K562 (cell line): Measurements from ENCODE around the gene COL1A1. TPM values are rescaled to one million over a fixed set of nuclear protein-coding genes. Genes with fewer than 3 reads are reported as not detected.

Source experiments
- ATAC-seq: fragments of 200-7000 bp; cut with Tn5 transposase; 3 replicates; pipeline ENCODE4 v1.9.1; 2020; ENCODE audit warnings: moderate library complexity
- Bru-seq: library from RNA; stranded (reverse); fragments of 400-500 nt; gene quantifications from one replicate; lab custom pipeline; 2021; lab: Mats Ljungman, UMichigan
- BruChase-seq, 2 experiments: library from RNA; stranded (reverse); fragments of 400-500 nt; gene quantifications; one replicate each; lab custom pipeline; 2021; lab: Mats Ljungman, UMichigan
- BruUV-seq: library from RNA; stranded (reverse); fragments of 400-500 nt; replicated peaks from 2 replicates; lab custom pipeline; 2021; lab: Mats Ljungman, UMichigan
- CTCF ChIA-PET: fragments of 300-600 bp; formaldehyde crosslinking; extraction: SDS; loops from one replicate; lab custom pipeline; 2021; ENCODE audit warnings: low intra/inter-chr PET ratio; lab: Yijun Ruan, JAX
- POLR2A ChIA-PET: fragments of 300-600, 350-650 bp; sonication (Branson Sonifier 250); formaldehyde crosslinking; extraction: SDS; loops from one replicate; lab custom pipeline; 2021; ENCODE audit warnings: antibody characterized with exemption, inconsistent platforms; lab: Yijun Ruan, JAX
- DNase-seq, 4 experiments: peaks; one replicate each; pipeline versions ENCODE4 v3.0.0 to v3.0.0-alpha.2; 2011 to 2018; ENCODE audit warnings: low spot score in 3 of 4, mixed read lengths in 3 of 4; ENCODE audit errors: extremely low read depth in 1 of 4
- FAIRE-seq: peaks from 2 replicates; lab custom pipeline; 2011; peaks lifted over from hg19 to GRCh38; lab: Jason Lieb, UNC
- H2AFZ ChIP-seq: 2 replicates; pipeline ENCODE4 v1.6.0; 2011; ENCODE audit warnings: low read depth, low read length, control low read depth, inconsistent platforms
- H3K27ac ChIP-seq: fragments of 200-600 bp; 3 replicates; pipeline ENCODE4 v1.8.0; 2011; ENCODE audit warnings: low read depth, mild to moderate bottlenecking, control low read depth, inconsistent platforms, low read length, moderate library complexity, mixed read lengths; ENCODE audit errors: extremely low read depth
- H3K27me3 ChIP-seq, 2 experiments: fragments of 300-600 bp in 1 of 2; 2 replicates in 1 of 2; 3 replicates in 1 of 2; pipeline versions ENCODE4 v1.6.0 to v1.8.0; 2011; ENCODE audit warnings: inconsistent platforms in 2 of 2, low read length in 2 of 2, mild to moderate bottlenecking in 1 of 2, mixed read lengths in 1 of 2, moderate library complexity in 1 of 2; ENCODE audit not compliant: control insufficient read depth in 2 of 2, insufficient read depth in 2 of 2
- H3K36me3 ChIP-seq: fragments of 300-600 bp; 3 replicates; pipeline ENCODE4 v1.8.0; 2011; ENCODE audit warnings: mild to moderate bottlenecking, low read length, inconsistent platforms; ENCODE audit not compliant: control insufficient read depth, insufficient read depth
- H3K4me1 ChIP-seq, 2 experiments: fragments of 200-600 bp in 1 of 2; replicated peaks in 1 of 2; 2 replicates in 1 of 2; 3 replicates in 1 of 2; pipeline versions ENCODE4 v1.5.1 to v1.8.0; 2011; ENCODE audit warnings: inconsistent platforms in 2 of 2, low read length in 2 of 2, mild to moderate bottlenecking in 1 of 2, mixed read lengths in 1 of 2, moderate library complexity in 1 of 2; ENCODE audit not compliant: control insufficient read depth in 2 of 2, insufficient read depth in 2 of 2
- H3K4me2 ChIP-seq: 2 replicates; pipeline ENCODE4 v1.6.1; 2011; ENCODE audit warnings: low read length, control low read depth, inconsistent platforms, mixed read lengths; ENCODE audit not compliant: insufficient read depth
- H3K4me3 ChIP-seq: fragments of 200-600 bp; sonication (generic), shearing (Covaris generic); 2 replicates; pipeline ENCODE4 v1.5.1; 2016; ENCODE audit warnings: control low read depth, inconsistent platforms
- H3K79me2 ChIP-seq: fragments of 200-600 bp; 3 replicates; pipeline ENCODE4 v1.8.0; 2011; ENCODE audit warnings: low read length, inconsistent platforms; ENCODE audit not compliant: control insufficient read depth, insufficient read depth
- H3K9ac ChIP-seq, 2 experiments: 2 replicates each; pipeline versions ENCODE4 v1.6.0 to v1.6.1; 2011; ENCODE audit warnings: low read depth in 2 of 2, low read length in 2 of 2, control low read depth in 1 of 2, inconsistent platforms in 1 of 2, mild to moderate bottlenecking in 1 of 2, mixed read lengths in 1 of 2; ENCODE audit not compliant: insufficient read depth in 1 of 2
- H3K9me1 ChIP-seq: one replicate; pipeline ENCODE4 v1.6.0; 2011; ENCODE audit warnings: inconsistent platforms, mild to moderate bottlenecking, low read length, moderate library complexity; ENCODE audit not compliant: control insufficient read depth, insufficient read depth
- H3K9me3 ChIP-seq: replicated peaks from 2 replicates; pipeline ENCODE4 v1.5.1; 2011; ENCODE audit warnings: low read depth, low read length, inconsistent platforms; ENCODE audit not compliant: control insufficient read depth, insufficient read depth
- H4K20me1 ChIP-seq: replicated peaks from 2 replicates; pipeline ENCODE4 v1.6.1; 2011; ENCODE audit warnings: low read length, inconsistent platforms, mixed read lengths; ENCODE audit not compliant: control insufficient read depth, insufficient read depth
- NFYB ChIP-seq: IDR thresholded peaks from 2 replicates; pipeline ENCODE4 v1.6.1; 2011; ENCODE audit warnings: mild to moderate bottlenecking, moderate library complexity; ENCODE audit not compliant: insufficient read length; ENCODE audit errors: extremely low read depth
- PATZ1 ChIP-seq: fragments of 250-450 bp; sonication (Bioruptor Pico); IDR thresholded peaks from 2 replicates; pipeline ENCODE4 v1.5.0; 2020; ENCODE audit warnings: mild to moderate bottlenecking, borderline replicate concordance
- WGBS: fragments of 100-300 bp; shearing (Covaris generic); methylation state at CpG from one replicate; pipeline ENCODE4 v1.1.6; 2016; ENCODE audit warnings: low coverage, mixed read lengths; ENCODE audit not compliant: insufficient coverage; ENCODE audit errors: missing lambda C conversion rate; 5-methylcytosine and 5-hydroxymethylcytosine counted together
- in situ Hi-C: fragments of 300-500 bp; cut with MboI; formaldehyde crosslinking; loops from 4 replicates; pipeline ENCODE4 v1.15.0; 2018; ENCODE audit warnings: inconsistent platforms, mixed read lengths
- intact Hi-C: fragments of 100-400 bp; cut with micrococcal nuclease; formaldehyde crosslinking; loops from 2 replicates; pipeline ENCODE4 v1.14.2; 2022
- long read RNA-seq, 3 experiments: library from polyadenylated mRNA in 2 of 3; library from RNA in 1 of 3; unstranded in 2 of 3; stranded (forward) in 1 of 3; transcript quantifications; one replicate each; pipeline ENCODE4 v2.0.0, GENCODE V29; 2019 to 2022
- polyA minus RNA-seq, 3 experiments: library from RNA; depleted of rRNA, polyadenylated mRNA; stranded (reverse); fragments of >200 nt; gene quantifications; 2 replicates each; pipeline ENCODE4 v1.2.3, GENCODE V29; 2011
- polyA plus RNA-seq, 8 experiments: library from polyadenylated mRNA; depleted of rRNA in 4 of 8; stranded (reverse) in 5 of 8; unstranded in 3 of 8; fragments of >200 nt; fragmentation: Nextera tagmentation in 2 of 8; fragmentation: Illumina TruSeq in 1 of 8; extraction: Ambion mirVana in 2 of 8; extraction: Trizol in 1 of 8; gene quantifications; 2 replicates each; pipeline versions ENCODE4 v1.2.1 to v1.2.3, GENCODE V29; 2011 to 2014; ENCODE audit warnings: inconsistent platforms in 1 of 8, missing spikeins in 1 of 8
- total RNA-seq, 7 experiments: library from RNA; depleted of rRNA in 6 of 7; stranded (reverse); fragments of >200 nt in 6 of 7; fragmentation: Illumina TruSeq in 2 of 7; extraction: Trizol in 2 of 7; gene quantifications; 2 replicates each; pipeline versions ENCODE4 v1.2.1 to v1.2.3, GENCODE V29; 2011 to 2021; ENCODE audit warnings: low replicate concordance in 1 of 7

The COL1A1 gene
- total RNA-seq (2011; cell fraction: chromatin; rRNA removed; ENCODE audit: low replicate concordance), result 3.2 and 16.9 TPM in 2 replicates
- total RNA-seq (2011; cell fraction: nucleolus; rRNA removed), result 5.7 and 9.0 TPM in 2 replicates
- total RNA-seq (2011; cell fraction: nucleoplasm; rRNA removed), result 3.7 and 4.2 TPM in 2 replicates
- total RNA-seq (2014; rRNA removed) (0.86 and 0.91 TPM in 2 replicates), total RNA-seq (2014; rRNA removed; fragmentation: Illumina TruSeq; extraction: Trizol) (0.15 TPM in 1 of 2 replicates, not detected in the other), total RNA-seq (2015; rRNA removed; fragmentation: Illumina TruSeq; extraction: Trizol) (0.08 and 0.18 TPM in 2 replicates), total RNA-seq (2021) (2.8 and 3.4 TPM in 2 replicates), polyA plus RNA-seq (2011; rRNA removed) (0.11 and 0.20 TPM in 2 replicates), polyA plus RNA-seq (2014; fragmentation: Illumina TruSeq; extraction: Trizol) (0.64 and 0.91 TPM in 2 replicates), polyA plus RNA-seq (2014; fragmentation: Nextera tagmentation; extraction: Ambion mirVana) (under 1 TPM; 0.04 to 0.06 TPM), polyA plus RNA-seq (2014; rRNA removed) (0.86 and 0.95 TPM in 2 replicates), polyA minus RNA-seq (2011; rRNA and poly(A)+ RNA removed) (0.25 and 1.1 TPM in 2 replicates), Bru-seq, nascent RNA (percentile 22 among the genes with signal in this experiment), BruChase-seq, experiment 1, labeled RNA remaining after a 2-hour chase (percentile 15 among the genes with signal in this experiment), BruChase-seq, experiment 2, labeled RNA remaining after a 6-hour chase (percentile 22 among the genes with signal in this experiment)
- polyA plus RNA-seq (2011; cell fraction: cytosol; rRNA removed), result 0.16 and 0.27 TPM in 2 replicates
- polyA plus RNA-seq (2011; cell fraction: nucleus; rRNA removed), result 2.0 and 4.9 TPM in 2 replicates
- polyA plus RNA-seq (2012), result 1.1 and 1.7 TPM in 2 replicates
- 2.0 and 3.3 TPM in 2 replicates for polyA minus RNA-seq (2011; cell fraction: cytosol; rRNA and poly(A)+ RNA removed)
- polyA minus RNA-seq (2011; cell fraction: nucleus; rRNA and poly(A)+ RNA removed), result 2.3 and 3.1 TPM in 2 replicates
- long read RNA-seq, experiment 1, result 0 reads
- long read RNA-seq, experiment 2, result 0 reads
- long read RNA-seq, experiment 3, result 0 reads

GRCh38 chr17:50201276-50201854 is at the start of gene COL1A1:
COL1A1 (minus strand) TSS chr17:50201631; CDS start chr17:50201513, 118 bp downstream.
- Histone ChIP-seq H3K79me2 (no peaks in the 10 kb centered on the region), H3K4me2 (peak within 1 kb of the TSS; percentile 83), H3K9ac (peak within 1 kb of the TSS; percentile 48 to 87; a peak in 3 of 4 replicates), H3K4me3 (peak within 1 kb of the TSS; percentile 41), H3K4me1 (peaks cover 12 to 32% of the 10 kb centered on the region in 2 experiments), H3K9me1 (no peaks in the 10 kb centered on the region), H3K27me3 (peaks cover 5 to 27% of the 10 kb centered on the region in 2 experiments; a peak in 4 of 5 replicates), H3K27ac (no peak within 1 kb of the TSS; the same call in 2 of the 3 replicates), H3K9me3 (no peaks in the 10 kb centered on the region), H2AFZ (peak within 1 kb of the TSS; percentile 90), H3K36me3 (no peaks in the 10 kb centered on the region), H4K20me1 (no peaks in the 10 kb centered on the region)
- ChIA-PET POLR2A (interaction anchor here (0.7 to 0.8 kb wide), 2 partner anchors 93 to 116 kb away, joined by 3 to 4 read pairs; no protein-coding TSS in a partner anchor), CTCF (interaction anchor here (0.7 to 5.1 kb wide), 9 partner anchors 12 to 278 kb away, joined by 3 to 147 read pairs (median 6); partner anchors contain the start of genes RSAD1 and TMEM92)
- BruUV-seq, result no TSS peak
- ATAC-seq, result no peak
- TF ChIP-seq PATZ1 (CRISPR knock-in tag) (no peak), NFYB (peak; percentile 19)
- DNase-seq, result no peak
- no peak for FAIRE-seq
- intact Hi-C loops (no loop called here), in situ Hi-C loops (no loop called here)
- 16% methylated on average over 33 of the region's 34 CpGs for WGBS
